Measurements from ENCODE around the gene ARHGAP33. TPM values are rescaled to one million over a fixed set of nuclear protein-coding genes. Genes with fewer than 3 reads are reported as not detected.

The ARHGAP33 gene
- polyA plus RNA-seq, 3 donors: 17.7 to 45.7 (median 33.6) TPM

Other genes starting within 250 kb of the ARHGAP33 start
- gene SBSN, start 247.3 kb upstream of the ARHGAP33 start, polyA plus RNA-seq (ENCODE audit: insufficient read length in 3 of 3): under 1 TPM in 1 of 3 donors, not detected in 2; 0.09 TPM
- gene GAPDHS, start 242.1 kb upstream of the ARHGAP33 start, polyA plus RNA-seq (ENCODE audit: insufficient read length in 3 of 3): not detected
- gene TMEM147, start 229.9 kb upstream of the ARHGAP33 start, polyA plus RNA-seq (ENCODE audit: insufficient read length in 3 of 3): 10 to 100 TPM; 81.4 to 99.2 (median 94.4) TPM
- gene ATP4A, start 211.9 kb upstream of the ARHGAP33 start, polyA plus RNA-seq (ENCODE audit: insufficient read length in 3 of 3): under 1 TPM in 1 of 3 donors, not detected in 2; 0.11 TPM
- gene PMIS2, start 189.4 kb upstream of the ARHGAP33 start, polyA plus RNA-seq (ENCODE audit: insufficient read length in 3 of 3): not detected
- gene HAUS5, start 162.8 kb upstream of the ARHGAP33 start, polyA plus RNA-seq (ENCODE audit: insufficient read length in 3 of 3): 10 to 100 TPM; 24.0 to 30.8 (median 28.4) TPM
- 10 to 100 TPM; 48.2 to 83.4 (median 69.0) TPM for gene RBM42, start 146.5 kb upstream of the ARHGAP33 start, polyA plus RNA-seq (ENCODE audit: insufficient read length in 3 of 3)
- 1 to 10 TPM; 1.6 to 2.6 (median 2.0) TPM for gene ETV2, start 133.8 kb upstream of the ARHGAP33 start, polyA plus RNA-seq (ENCODE audit: insufficient read length in 3 of 3)
- gene COX6B1, start 127.2 kb upstream of the ARHGAP33 start, polyA plus RNA-seq (ENCODE audit: insufficient read length in 3 of 3): 100 to 1,000 TPM; 284 to 381 (median 334) TPM
- 1 to 10 TPM; 5.1 to 7.6 (median 6.0) TPM for gene UPK1A, start 109.0 kb upstream of the ARHGAP33 start, polyA plus RNA-seq (ENCODE audit: insufficient read length in 3 of 3)
- gene ZBTB32, start 71.0 kb upstream of the ARHGAP33 start, polyA plus RNA-seq (ENCODE audit: insufficient read length in 3 of 3): under 1 TPM; 0.20 to 0.98 (median 0.40) TPM
- 10 to 100 TPM; 31.2 to 39.1 (median 37.6) TPM for gene KMT2B, start 57.6 kb upstream of the ARHGAP33 start, polyA plus RNA-seq (ENCODE audit: insufficient read length in 3 of 3)
- gene IGFLR1, start 33.1 kb upstream of the ARHGAP33 start, polyA plus RNA-seq (ENCODE audit: insufficient read length in 3 of 3): 1 to 10 TPM; 3.3 to 5.6 (median 5.1) TPM
- gene U2AF1L4, start 30.1 kb upstream of the ARHGAP33 start, polyA plus RNA-seq (ENCODE audit: insufficient read length in 3 of 3): 10 to 100 TPM; 12.8 to 19.3 (median 19.0) TPM
- 10 to 100 TPM; 59.6 to 66.5 (median 65.4) TPM for gene PSENEN, start 29.9 kb upstream of the ARHGAP33 start, polyA plus RNA-seq (ENCODE audit: insufficient read length in 3 of 3)
- gene LIN37, start 27.0 kb upstream of the ARHGAP33 start, polyA plus RNA-seq (ENCODE audit: insufficient read length in 3 of 3): 10 to 100 TPM; 12.5 to 12.9 (median 12.6) TPM
- 10 to 100 TPM; 18.4 to 27.8 (median 22.7) TPM for gene HSPB6, start 18.5 kb upstream of the ARHGAP33 start, polyA plus RNA-seq (ENCODE audit: insufficient read length in 3 of 3)
- gene PROSER3, start 17.4 kb upstream of the ARHGAP33 start, polyA plus RNA-seq (ENCODE audit: insufficient read length in 3 of 3): 10 to 100 TPM; 14.5 to 23.7 (median 16.3) TPM
- 10 to 100 TPM; 28.7 to 50.1 (median 42.4) TPM for gene PRODH2, start 37.3 kb downstream of the ARHGAP33 start, polyA plus RNA-seq (ENCODE audit: insufficient read length in 3 of 3)
- 100 to 1,000 TPM; 138 to 184 (median 158) TPM for gene NPHS1, start 76.9 kb downstream of the ARHGAP33 start, polyA plus RNA-seq (ENCODE audit: insufficient read length in 3 of 3)
- gene KIRREL2, start 81.3 kb downstream of the ARHGAP33 start, polyA plus RNA-seq (ENCODE audit: insufficient read length in 3 of 3): 10 to 100 TPM in 1 of 3 donors, 1 to 10 TPM in 2; 9.5 to 12.0 (median 9.6) TPM
- 10 to 100 TPM; 24.2 to 27.4 (median 27.3) TPM for gene APLP1, start 93.0 kb downstream of the ARHGAP33 start, polyA plus RNA-seq (ENCODE audit: insufficient read length in 3 of 3)
- 1 to 10 TPM; 2.4 to 5.9 (median 3.6) TPM for gene NFKBID, start 125.0 kb downstream of the ARHGAP33 start, polyA plus RNA-seq (ENCODE audit: insufficient read length in 3 of 3)
- gene HCST, start 127.0 kb downstream of the ARHGAP33 start, polyA plus RNA-seq (ENCODE audit: insufficient read length in 3 of 3): 1 to 10 TPM; 3.3 to 5.4 (median 5.3) TPM
- 10 to 100 TPM in 2 of 3 donors, 1 to 10 TPM in 1; 9.0 to 14.3 (median 11.9) TPM for gene TYROBP, start 132.7 kb downstream of the ARHGAP33 start, polyA plus RNA-seq (ENCODE audit: insufficient read length in 3 of 3)
- gene LRFN3, start 160.8 kb downstream of the ARHGAP33 start, polyA plus RNA-seq (ENCODE audit: insufficient read length in 3 of 3): 10 to 100 TPM in 2 of 3 donors, 1 to 10 TPM in 1; 8.2 to 13.9 (median 13.3) TPM
- gene SDHAF1, start 219.6 kb downstream of the ARHGAP33 start, polyA plus RNA-seq (ENCODE audit: insufficient read length in 3 of 3): 10 to 100 TPM; 10.6 to 15.7 (median 15.3) TPM
- 10 to 100 TPM in 2 of 3 donors, 1 to 10 TPM in 1; 9.8 to 16.4 (median 11.8) TPM for gene SYNE4, start 233.2 kb downstream of the ARHGAP33 start, polyA plus RNA-seq (ENCODE audit: insufficient read length in 3 of 3)
- 10 to 100 TPM; 14.0 to 15.8 (median 15.4) TPM for gene ALKBH6, start 238.6 kb downstream of the ARHGAP33 start, polyA plus RNA-seq (ENCODE audit: insufficient read length in 3 of 3)

Data from renal cortex interstitium (tissue), 3 donors.